WTC11 (cell line): Measurements from ENCODE around the gene KCNIP2.

ENCODE experiments used
- TP53 ChIP-seq: sonication (generic); formaldehyde crosslinking; IDR thresholded peaks from 2 replicates; pipeline ENCODE4 v1.8.1; 2023; ENCODE audit warnings: mild to moderate bottlenecking, missing genetic modification reagents
- TF ChIP-seq, protein P1 (sequence below): sonication (generic); formaldehyde crosslinking; IDR thresholded peaks from 2 replicates; pipeline ENCODE4 v1.8.1; 2022; ENCODE audit warnings: mild to moderate bottlenecking, missing genetic modification reagents, moderate library complexity, borderline replicate concordance
- TF ChIP-seq, protein P2 (sequence below): sonication (generic); formaldehyde crosslinking; IDR thresholded peaks from 2 replicates; pipeline ENCODE4 v1.8.1; 2023; ENCODE audit warnings: mild to moderate bottlenecking, missing genetic modification reagents, moderate library complexity

DNA sequence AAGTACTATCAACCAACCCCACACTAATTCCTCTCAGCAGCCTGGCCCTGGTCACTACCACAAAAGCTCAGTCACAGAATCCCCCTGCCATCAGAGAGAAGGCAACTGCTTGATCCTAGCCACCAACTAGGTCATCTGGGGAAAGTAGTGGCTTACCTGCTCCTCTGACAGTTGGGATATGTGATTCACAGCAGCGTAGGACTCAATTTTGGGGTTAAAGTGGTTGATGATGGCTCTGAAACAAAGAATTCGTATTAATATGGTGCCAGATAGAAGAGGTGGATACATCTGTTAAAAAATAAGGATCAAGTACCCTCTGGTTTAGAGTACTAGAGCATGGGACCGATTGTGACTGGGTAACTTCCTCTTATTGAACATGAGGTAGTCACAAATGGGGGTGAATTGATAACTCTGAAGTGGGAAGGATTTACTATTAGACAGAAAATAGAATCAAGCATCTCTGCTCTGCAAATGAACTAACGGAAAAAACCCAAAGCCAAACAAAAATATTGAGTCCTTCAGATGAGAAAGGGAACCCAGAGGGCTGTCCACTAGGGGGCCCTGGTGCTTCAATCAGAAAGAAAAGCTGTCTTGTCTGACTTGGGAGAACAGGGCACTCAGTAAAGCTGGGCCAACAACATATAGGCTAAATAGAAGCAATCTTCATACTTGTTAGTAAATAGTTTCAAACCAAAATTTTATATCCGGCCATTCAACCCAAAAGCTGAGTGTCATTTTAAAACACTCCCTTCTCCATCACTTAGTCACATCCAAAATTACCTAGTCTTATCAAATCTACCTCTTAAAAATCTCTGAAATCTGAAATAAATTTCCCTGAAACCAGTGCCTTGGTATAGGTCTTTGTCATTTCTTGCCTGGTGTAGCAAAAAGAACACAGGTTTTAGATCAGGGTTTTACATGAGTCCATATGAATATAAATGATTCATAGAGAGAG is 45.9 kb upstream of the KCNIP2 start:
- TF ChIP-seq, protein P1, sequence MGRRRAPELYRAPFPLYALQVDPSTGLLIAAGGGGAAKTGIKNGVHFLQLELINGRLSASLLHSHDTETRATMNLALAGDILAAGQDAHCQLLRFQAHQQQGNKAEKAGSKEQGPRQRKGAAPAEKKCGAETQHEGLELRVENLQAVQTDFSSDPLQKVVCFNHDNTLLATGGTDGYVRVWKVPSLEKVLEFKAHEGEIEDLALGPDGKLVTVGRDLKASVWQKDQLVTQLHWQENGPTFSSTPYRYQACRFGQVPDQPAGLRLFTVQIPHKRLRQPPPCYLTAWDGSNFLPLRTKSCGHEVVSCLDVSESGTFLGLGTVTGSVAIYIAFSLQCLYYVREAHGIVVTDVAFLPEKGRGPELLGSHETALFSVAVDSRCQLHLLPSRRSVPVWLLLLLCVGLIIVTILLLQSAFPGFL (CRISPR knock-in tag), result no peak
- TF ChIP-seq, protein P2, sequence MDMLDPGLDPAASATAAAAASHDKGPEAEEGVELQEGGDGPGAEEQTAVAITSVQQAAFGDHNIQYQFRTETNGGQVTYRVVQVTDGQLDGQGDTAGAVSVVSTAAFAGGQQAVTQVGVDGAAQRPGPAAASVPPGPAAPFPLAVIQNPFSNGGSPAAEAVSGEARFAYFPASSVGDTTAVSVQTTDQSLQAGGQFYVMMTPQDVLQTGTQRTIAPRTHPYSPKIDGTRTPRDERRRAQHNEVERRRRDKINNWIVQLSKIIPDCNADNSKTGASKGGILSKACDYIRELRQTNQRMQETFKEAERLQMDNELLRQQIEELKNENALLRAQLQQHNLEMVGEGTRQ, result no peak
- TF ChIP-seq TP53, result no peak
